ENCODE data around the gene PWWP2B.
A peak's percentile ranks its signal among the peaks of the same experiment; 100 is the strongest.
"Not testable (repeated sequence)": the region's sequence is repeated elsewhere in the genome, so short reads cannot be mapped to it uniquely, and the experiment has no call there.

The PWWP2B gene

DNA sequence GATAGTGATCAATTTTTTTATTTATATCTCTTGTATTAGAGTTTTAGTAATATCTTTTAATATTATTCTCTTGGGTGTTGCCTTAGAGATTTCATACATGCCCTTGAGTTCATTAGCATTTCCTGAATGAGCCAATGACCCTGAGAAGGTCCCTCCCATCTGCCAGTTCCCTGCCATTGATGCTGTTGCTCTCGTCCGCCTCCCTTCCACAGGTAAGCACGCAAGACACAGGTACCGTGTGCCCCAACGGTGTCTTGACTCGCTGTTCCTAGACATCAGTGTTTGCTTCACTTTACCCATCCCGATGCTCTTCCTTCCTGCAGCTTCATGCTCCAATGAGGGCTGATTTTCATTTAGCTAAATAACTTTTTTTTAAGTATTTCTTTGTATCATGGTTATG is 19.7 kb upstream of the PWWP2B start:
- Histone ChIP-seq H3K9me2 (replicated peaks; ENCODE audit: low read depth, low read length) (no peaks in the 10 kb centered on the region), H3K4me2 (ENCODE audit: low read depth, low read length, poor library complexity, severe bottlenecking) (no peak overlapping the region), H3K79me2 (ENCODE audit: insufficient read depth, low read length) (no peaks in the 10 kb centered on the region), H3K9ac (ENCODE audit: low read depth, low read length, poor library complexity, severe bottlenecking) (no peak overlapping the region), H4K20me1 (ENCODE audit: insufficient read depth, low read length, poor library complexity, severe bottlenecking) (no peaks in the 10 kb centered on the region), H3K27me3 (ENCODE audit: insufficient read depth, low read length, poor library complexity, severe bottlenecking) (no peaks in the 10 kb centered on the region), H3K36me3 (ENCODE audit: insufficient read depth, low read length) (no peaks in the 10 kb centered on the region), H2AFZ (ENCODE audit: low read length) (no peak overlapping the region), H3K4me1 (ENCODE audit: insufficient read depth, low read length, poor library complexity, severe bottlenecking) (peaks cover 27% of the 10 kb centered on the region), H3K9me3 (ENCODE audit: insufficient read depth, low read depth, low read length) (no peaks in the 10 kb centered on the region), H3F3A (ENCODE audit: low read depth) (0 out of 2 replicates have a peak, but pooled peaks cover 4% of the 10 kb centered on the region), H3K4me3 (ENCODE audit: low read length, poor library complexity, severe bottlenecking) (no peak overlapping the region)
- TF ChIP-seq EZH2phosphoT487 (IDR thresholded peaks at IDR 0.05; ENCODE audit: borderline replicate concordance): no peak
- TF ChIP-seq, protein P1, sequence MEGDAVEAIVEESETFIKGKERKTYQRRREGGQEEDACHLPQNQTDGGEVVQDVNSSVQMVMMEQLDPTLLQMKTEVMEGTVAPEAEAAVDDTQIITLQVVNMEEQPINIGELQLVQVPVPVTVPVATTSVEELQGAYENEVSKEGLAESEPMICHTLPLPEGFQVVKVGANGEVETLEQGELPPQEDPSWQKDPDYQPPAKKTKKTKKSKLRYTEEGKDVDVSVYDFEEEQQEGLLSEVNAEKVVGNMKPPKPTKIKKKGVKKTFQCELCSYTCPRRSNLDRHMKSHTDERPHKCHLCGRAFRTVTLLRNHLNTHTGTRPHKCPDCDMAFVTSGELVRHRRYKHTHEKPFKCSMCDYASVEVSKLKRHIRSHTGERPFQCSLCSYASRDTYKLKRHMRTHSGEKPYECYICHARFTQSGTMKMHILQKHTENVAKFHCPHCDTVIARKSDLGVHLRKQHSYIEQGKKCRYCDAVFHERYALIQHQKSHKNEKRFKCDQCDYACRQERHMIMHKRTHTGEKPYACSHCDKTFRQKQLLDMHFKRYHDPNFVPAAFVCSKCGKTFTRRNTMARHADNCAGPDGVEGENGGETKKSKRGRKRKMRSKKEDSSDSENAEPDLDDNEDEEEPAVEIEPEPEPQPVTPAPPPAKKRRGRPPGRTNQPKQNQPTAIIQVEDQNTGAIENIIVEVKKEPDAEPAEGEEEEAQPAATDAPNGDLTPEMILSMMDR (conservative IDR thresholded peaks at IDR 0.05; ENCODE audit: low read length): no peak

DNA sequence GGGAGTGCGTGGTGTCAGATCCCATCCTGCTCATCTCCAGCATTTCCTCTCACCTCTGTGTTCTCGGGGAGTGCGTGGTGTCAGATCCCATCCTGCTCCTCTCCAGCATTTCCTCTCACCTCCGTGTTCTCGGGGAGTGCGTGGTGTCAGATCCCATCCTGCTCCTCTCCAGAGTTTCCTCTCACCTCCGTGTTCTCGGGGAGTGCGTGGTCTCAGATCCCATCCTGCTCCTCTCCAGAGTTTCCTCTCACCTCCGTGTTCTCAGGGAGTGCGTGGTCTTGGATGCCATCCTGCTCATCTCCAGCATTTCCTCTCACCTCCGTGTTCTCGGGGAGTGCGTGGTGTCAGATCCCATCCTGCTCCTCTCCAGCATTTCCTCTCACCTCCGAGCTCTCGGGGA is 18.0 kb upstream of the PWWP2B start:
- not testable (repeated sequence) for H2AFZ ChIP-seq (ENCODE audit: low read length); H3K9me3 ChIP-seq (ENCODE audit: insufficient read depth, low read depth, low read length); H3K9me2 ChIP-seq (replicated peaks; ENCODE audit: low read depth, low read length); H3K4me3 ChIP-seq (ENCODE audit: low read length, poor library complexity, severe bottlenecking); H4K20me1 ChIP-seq (ENCODE audit: insufficient read depth, low read length, poor library complexity, severe bottlenecking); H3K36me3 ChIP-seq (ENCODE audit: insufficient read depth, low read length); H3K79me2 ChIP-seq (ENCODE audit: insufficient read depth, low read length); H3K9ac ChIP-seq (ENCODE audit: low read depth, low read length, poor library complexity, severe bottlenecking); H3K4me2 ChIP-seq (ENCODE audit: low read depth, low read length, poor library complexity, severe bottlenecking); H3K27me3 ChIP-seq (ENCODE audit: insufficient read depth, low read length, poor library complexity, severe bottlenecking); H3F3A ChIP-seq (ENCODE audit: low read depth)
- H3K4me1 ChIP-seq (ENCODE audit: insufficient read depth, low read length, poor library complexity, severe bottlenecking): peaks cover 38% of the 10 kb centered on the region

- H3K4me2 ChIP-seq (ENCODE audit: low read depth, low read length, poor library complexity, severe bottlenecking); H3F3A ChIP-seq (ENCODE audit: low read depth); H3K9me3 ChIP-seq (ENCODE audit: insufficient read depth, low read depth, low read length); H3K27me3 ChIP-seq (ENCODE audit: insufficient read depth, low read length, poor library complexity, severe bottlenecking); H3K79me2 ChIP-seq (ENCODE audit: insufficient read depth, low read length); H3K9me2 ChIP-seq (replicated peaks; ENCODE audit: low read depth, low read length); H3K4me3 ChIP-seq (ENCODE audit: low read length, poor library complexity, severe bottlenecking); H3K36me3 ChIP-seq (ENCODE audit: insufficient read depth, low read length); H4K20me1 ChIP-seq (ENCODE audit: insufficient read depth, low read length, poor library complexity, severe bottlenecking): not testable (repeated sequence)
- peak overlapping the region; percentile 76; the same call in 1 of the 2 replicates for H2AFZ ChIP-seq (ENCODE audit: low read length)
- H3K4me1 ChIP-seq (ENCODE audit: insufficient read depth, low read length, poor library complexity, severe bottlenecking): peaks cover 50% of the 10 kb centered on the region
- peak overlapping the region; percentile 68 for H3K9ac ChIP-seq (ENCODE audit: low read depth, low read length, poor library complexity, severe bottlenecking)
Observed at GRCh38 chr10:132380986-132381385, 16.0 kb upstream of the PWWP2B start.

DNA sequence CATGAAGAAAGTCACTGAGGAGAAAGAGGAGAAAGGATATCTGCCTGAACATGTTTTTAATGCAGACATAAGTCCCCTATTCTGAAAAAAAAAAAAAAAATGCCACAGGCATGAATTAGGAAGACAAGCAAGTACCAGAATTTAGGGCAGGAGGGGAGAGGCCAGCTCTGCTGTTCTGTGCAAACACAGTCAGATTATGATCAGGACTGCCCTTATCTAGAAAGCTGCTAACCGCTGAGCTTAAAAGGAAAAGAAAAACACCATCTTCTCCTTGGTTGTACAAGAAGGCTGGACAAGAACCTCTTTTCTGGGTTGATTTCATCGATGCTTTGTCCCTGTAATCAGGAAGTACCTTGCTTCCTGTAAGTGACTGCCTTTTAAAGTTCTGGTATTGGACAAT is 15.3 kb upstream of the PWWP2B start:
- no peaks in the 10 kb centered on the region for H3K36me3 ChIP-seq (ENCODE audit: insufficient read depth, low read length)
- H3K4me3 ChIP-seq (ENCODE audit: low read length, poor library complexity, severe bottlenecking): no peak overlapping the region
- no peaks in the 10 kb centered on the region for H3K9me2 ChIP-seq (replicated peaks; ENCODE audit: low read depth, low read length)
- peak overlapping the region; percentile 23 for H3K4me2 ChIP-seq (ENCODE audit: low read depth, low read length, poor library complexity, severe bottlenecking)
- H2AFZ ChIP-seq (ENCODE audit: low read length): peak overlapping the region; percentile 76
- no peaks in the 10 kb centered on the region for H3K79me2 ChIP-seq (ENCODE audit: insufficient read depth, low read length)
- H3F3A ChIP-seq (ENCODE audit: low read depth): 0 out of 2 replicates have a peak, but pooled peaks cover 4% of the 10 kb centered on the region
- H3K9ac ChIP-seq (ENCODE audit: low read depth, low read length, poor library complexity, severe bottlenecking): peak overlapping the region; percentile 68
- H3K4me1 ChIP-seq (ENCODE audit: insufficient read depth, low read length, poor library complexity, severe bottlenecking): peaks cover 53% of the 10 kb centered on the region
- no peaks in the 10 kb centered on the region for H4K20me1 ChIP-seq (ENCODE audit: insufficient read depth, low read length, poor library complexity, severe bottlenecking)
- no peaks in the 10 kb centered on the region for H3K9me3 ChIP-seq (ENCODE audit: insufficient read depth, low read depth, low read length)
- no peaks in the 10 kb centered on the region for H3K27me3 ChIP-seq (ENCODE audit: insufficient read depth, low read length, poor library complexity, severe bottlenecking)
- TF ChIP-seq, protein P1 (conservative IDR thresholded peaks at IDR 0.05; ENCODE audit: low read length): no peak
- TF ChIP-seq EZH2phosphoT487 (IDR thresholded peaks at IDR 0.05; ENCODE audit: borderline replicate concordance): no peak

Data from Loucy (cell line).